RWPE2 (cell line): ENCODE results near the gene UGT2B17.
"Not testable (repeated sequence)": the region's sequence is repeated elsewhere in the genome, so short reads cannot be mapped to it uniquely, and the experiment has no call there.

Experiments used
- ATAC-seq: fragments of 200-7000 bp; cut with Tn5 transposase; 3 replicates; pipeline ENCODE4 v1.9.1; 2021; ENCODE audit warnings: low read depth
- DNase-seq: peaks from one replicate; pipeline ENCODE4 v3.0.0-alpha.2; 2020; ENCODE audit warnings: low spot score
- H3K27ac ChIP-seq: fragments of 450-650 bp; 2 replicates; pipeline ENCODE4 v1.5.1; 2017; ENCODE audit warnings: mild to moderate bottlenecking; ENCODE audit not compliant: poor library complexity, severe bottlenecking
- H3K27me3 ChIP-seq: fragments of 250-450 bp; sonication (Bioruptor Pico); 2 replicates; pipeline ENCODE4 v1.5.1; 2021; ENCODE audit warnings: mild to moderate bottlenecking, moderate library complexity; ENCODE audit not compliant: insufficient read depth, poor library complexity, severe bottlenecking
- H3K36me3 ChIP-seq: fragments of 250-450 bp; sonication (Bioruptor Pico); 2 replicates; pipeline ENCODE4 v1.5.1; 2020; ENCODE audit warnings: low read depth, mild to moderate bottlenecking, moderate library complexity
- H3K4me1 ChIP-seq: fragments of 250-450 bp; sonication (Bioruptor Pico); 2 replicates; pipeline ENCODE4 v1.5.1; 2021; ENCODE audit warnings: mild to moderate bottlenecking, moderate library complexity; ENCODE audit not compliant: insufficient read depth, poor library complexity, severe bottlenecking
- H3K4me3 ChIP-seq: fragments of 250-450 bp; sonication (Bioruptor Pico); 2 replicates; pipeline ENCODE4 v1.5.1; 2021; ENCODE audit warnings: mild to moderate bottlenecking, moderate library complexity; ENCODE audit not compliant: severe bottlenecking
- H3K9me3 ChIP-seq: fragments of 250-450 bp; sonication (Bioruptor Pico); 2 replicates; pipeline ENCODE4 v1.5.1; 2021; ENCODE audit warnings: mild to moderate bottlenecking, moderate library complexity; ENCODE audit not compliant: severe bottlenecking
- CTCF ChIP-seq: fragments of 450-650 bp; IDR thresholded peaks from one replicate; pipeline ENCODE4 v1.5.1; 2017; ENCODE audit warnings: mild to moderate bottlenecking, moderate library complexity; ENCODE audit not compliant: poor library complexity, severe bottlenecking

Gene UGT2B17

GRCh38 chr4:68577590-68577989, 1.5 kb upstream of the UGT2B17 start:
- no peak for ATAC-seq
- no peak for TF ChIP-seq CTCF
- Histone ChIP-seq H3K27me3 (no peaks in the 10 kb centered on the region), H3K4me1 (no peaks in the 10 kb centered on the region), H3K36me3 (no peaks in the 10 kb centered on the region), H3K27ac (no peak overlapping the region), H3K4me3 (no peak overlapping the region), H3K9me3 (no peaks in the 10 kb centered on the region)
- DNase-seq = no peak

- H3K4me3 ChIP-seq, H3K27ac ChIP-seq, DNase-seq, H3K4me1 ChIP-seq, ATAC-seq, H3K27me3 ChIP-seq, H3K36me3 ChIP-seq, H3K9me3 ChIP-seq: not testable (repeated sequence)
These were observed 486 bp downstream of the UGT2B17 start for GRCh38 chr4:68575636-68576035.

GRCh38 chr4:68575081-68575480, 1.0 kb downstream of the UGT2B17 start:
- H3K4me3 ChIP-seq = no peak overlapping the region
- DNase-seq (no peak), ATAC-seq (no peak)
- no peaks in the 10 kb centered on the region for H3K4me1 ChIP-seq
- no peaks in the 10 kb centered on the region for H3K9me3 ChIP-seq
- H3K27ac ChIP-seq = no peak overlapping the region
- no peaks in the 10 kb centered on the region for H3K36me3 ChIP-seq
- no peak for TF ChIP-seq CTCF
- no peaks in the 10 kb centered on the region for H3K27me3 ChIP-seq

- Histone ChIP-seq H3K27me3 (no peaks in the 10 kb centered on the region), H3K36me3 (no peaks in the 10 kb centered on the region), H3K4me3 (no peak overlapping the region), H3K9me3 (no peaks in the 10 kb centered on the region), H3K27ac (no peak overlapping the region), H3K4me1 (no peaks in the 10 kb centered on the region)
- no peak for TF ChIP-seq CTCF
- ATAC-seq = no peak
- no peak for DNase-seq
These were observed 3.4 kb downstream of the UGT2B17 start for GRCh38 chr4:68572653-68573170.

- H3K9me3 ChIP-seq = no peaks in the 10 kb centered on the region
- no peaks in the 10 kb centered on the region for H3K4me1 ChIP-seq
- no peak overlapping the region for H3K27ac ChIP-seq
- no peaks in the 10 kb centered on the region for H3K27me3 ChIP-seq
- no peak for ATAC-seq
- H3K36me3 ChIP-seq = no peaks in the 10 kb centered on the region
- no peak for DNase-seq
- H3K4me3 ChIP-seq = no peak overlapping the region
- no peak for TF ChIP-seq CTCF
These were observed 6.0 kb downstream of the UGT2B17 start for GRCh38 chr4:68570122-68570507.
